Activated effector memory CD4-positive, alpha-beta T cell treated with Interleukin-2 at 50 U/mL for 16 hours (primary cell): ENCODE results near the gene TREH.

Experiments used
- DNase-seq: peaks from one replicate; pipeline ENCODE4 v3.0.0-alpha.2; 2020

TREH gene

GRCh38 chr11:118608360-118609227 is 70.9 kb downstream of the TREH start:
- DNase-seq = peak; percentile 78

- peak; percentile 33 for DNase-seq
Observed at GRCh38 chr11:118607401-118608359, 71.8 kb downstream of the TREH start, which contains the start of gene PHLDB1. PHLDB1 (plus strand) TSS chr11:118607615; CDS start chr11:118613837, 6,222 bp downstream.
